Hepatocyte (in vitro differentiated cells): ENCODE data around the gene MCF2L. TPM values are rescaled to one million over a fixed set of nuclear protein-coding genes. Genes with fewer than 3 reads are reported as not detected.

Source experiments
- DNase-seq: peaks from one replicate; pipeline ENCODE4 v3.0.0-alpha.2; 2016; ENCODE audit warnings: low spot score
- H2AFZ ChIP-seq: fragments of 200-600 bp; sonication (generic); 2 replicates; pipeline ENCODE4 v1.6.0; 2016; ENCODE audit warnings: antibody characterized with exemption, mild to moderate bottlenecking
- H3K27ac ChIP-seq: fragments of 200-600 bp; sonication (generic); 2 replicates; pipeline ENCODE4 v1.5.1; 2016; ENCODE audit warnings: mild to moderate bottlenecking
- H3K27me3 ChIP-seq: fragments of 200-600 bp; sonication (generic); 2 replicates; pipeline ENCODE4 v1.6.1; 2016
- H3K36me3 ChIP-seq: fragments of 200-600 bp; sonication (generic); replicated peaks from 2 replicates; pipeline ENCODE4 v1.5.1; 2016; ENCODE audit warnings: low read depth; ENCODE audit not compliant: insufficient read depth
- H3K4me1 ChIP-seq: fragments of 200-600 bp; sonication (generic); 2 replicates; pipeline ENCODE4 v1.5.1; 2016; ENCODE audit warnings: mild to moderate bottlenecking, moderate library complexity; ENCODE audit not compliant: insufficient read depth
- H3K4me2 ChIP-seq: fragments of 200-600 bp; sonication (generic); 2 replicates; pipeline ENCODE4 v1.6.0; 2016
- H3K4me3 ChIP-seq: fragments of 200-600 bp; sonication (generic); 2 replicates; pipeline ENCODE4 v1.5.1; 2016; ENCODE audit warnings: mild to moderate bottlenecking
- H3K79me2 ChIP-seq: fragments of 200-600 bp; sonication (generic); 2 replicates; pipeline ENCODE4 v1.6.0; 2017; ENCODE audit warnings: mild to moderate bottlenecking
- H3K9me2 ChIP-seq: fragments of 200-600 bp; sonication (generic); replicated peaks from 2 replicates; pipeline ENCODE4 v1.6.0; 2017; ENCODE audit warnings: mild to moderate bottlenecking; ENCODE audit not compliant: insufficient read depth
- H3K9me3 ChIP-seq: fragments of 200-600 bp; sonication (generic); 2 replicates; pipeline ENCODE4 v1.5.1; 2016; ENCODE audit warnings: low read depth, mild to moderate bottlenecking
- H4K20me1 ChIP-seq: fragments of 200-600 bp; sonication (generic); 2 replicates; pipeline ENCODE4 v1.6.0; 2016; ENCODE audit warnings: mild to moderate bottlenecking; ENCODE audit not compliant: insufficient read depth, poor library complexity, severe bottlenecking
- CTCF ChIP-seq: fragments of 200-600 bp; sonication (generic); IDR thresholded peaks from 2 replicates; pipeline ENCODE4 v1.5.1; 2016; ENCODE audit warnings: antibody characterized with exemption, mild to moderate bottlenecking; ENCODE audit not compliant: poor library complexity
- EZH2 ChIP-seq: fragments of 200-600 bp; sonication (generic); IDR thresholded peaks from 2 replicates; pipeline ENCODE4 v1.6.1; 2016; ENCODE audit warnings: antibody characterized with exemption, mild to moderate bottlenecking, borderline replicate concordance
- EZH2phosphoT487 ChIP-seq: fragments of 200-600 bp; sonication (generic); IDR thresholded peaks from one replicate; pipeline ENCODE4 v1.6.1; 2018; ENCODE audit warnings: antibody characterized with exemption, mild to moderate bottlenecking, low read depth, moderate library complexity; ENCODE audit not compliant: unreplicated experiment, severe bottlenecking
- WGBS: methylation state at CpG from one replicate; pipeline ENCODE4 v1.1.6; 2016; ENCODE audit warnings: low lambda C conversion rate; ENCODE audit errors: missing lambda C conversion rate; 5-methylcytosine and 5-hydroxymethylcytosine counted together
- polyA plus RNA-seq: library from polyadenylated mRNA; unstranded; fragments of >200 nt; fragmentation: Nextera tagmentation; extraction: Ambion mirVana; gene quantifications from 2 replicates; pipeline ENCODE4 v1.2.1, GENCODE V29; 2016
- total RNA-seq: library from RNA; depleted of rRNA; stranded (reverse); fragments of >200 nt; gene quantifications from 2 replicates; pipeline ENCODE4 v1.2.3, GENCODE V29; 2014

MCF2L gene
- total and polyA plus RNA-seq, 2 experiments from 2014 or later, result 11.1 to 22.4 TPM

GRCh38 chr13:113049981-113050380, 81.0 kb downstream of the MCF2L start:
- Histone ChIP-seq H3K27me3 (no peaks in the 10 kb centered on the region), H3K9me3 (no peaks in the 10 kb centered on the region), H3K9me2 (no peaks in the 10 kb centered on the region), H3K4me1 (no peaks in the 10 kb centered on the region), H4K20me1 (no peaks in the 10 kb centered on the region), H3K36me3 (no peaks in the 10 kb centered on the region), H2AFZ (no peak overlapping the region), H3K4me3 (no peak overlapping the region), H3K4me2 (no peak overlapping the region), H3K27ac (no peak overlapping the region), H3K79me2 (no peaks in the 10 kb centered on the region)
- TF ChIP-seq EZH2phosphoT487, result no peak
- no peak for TF ChIP-seq EZH2
- TF ChIP-seq CTCF, result no peak
- no peak for DNase-seq
- WGBS, result 91% methylated on average over 8 of the region's 8 CpGs

GRCh38 chr13:113050734-113051431, 81.9 kb downstream of the MCF2L start:
- Histone ChIP-seq H3K4me2 (no peak overlapping the region), H3K4me3 (no peak overlapping the region), H3K36me3 (no peaks in the 10 kb centered on the region), H4K20me1 (no peaks in the 10 kb centered on the region), H3K9me2 (no peaks in the 10 kb centered on the region), H3K4me1 (no peaks in the 10 kb centered on the region), H3K27ac (no peak overlapping the region), H3K79me2 (no peaks in the 10 kb centered on the region), H3K27me3 (no peaks in the 10 kb centered on the region), H3K9me3 (no peaks in the 10 kb centered on the region), H2AFZ (no peak overlapping the region)
- TF ChIP-seq CTCF (no peak), EZH2 (no peak), EZH2phosphoT487 (no peak)
- 86% methylated on average over 29 of the region's 48 CpGs for WGBS
- DNase-seq, result no peak

- no peaks in the 10 kb centered on the region for H4K20me1 ChIP-seq
- no peak overlapping the region for H3K27ac ChIP-seq
- no peaks in the 10 kb centered on the region for H3K9me2 ChIP-seq
- H3K4me1 ChIP-seq, result no peaks in the 10 kb centered on the region
- H3K4me2 ChIP-seq, result no peak overlapping the region
- DNase-seq, result no peak
- no peak overlapping the region for H2AFZ ChIP-seq
- no peaks in the 10 kb centered on the region for H3K36me3 ChIP-seq
- no peaks in the 10 kb centered on the region for H3K9me3 ChIP-seq
- no peak for TF ChIP-seq EZH2phosphoT487
- H3K79me2 ChIP-seq, result no peaks in the 10 kb centered on the region
- no peaks in the 10 kb centered on the region for H3K27me3 ChIP-seq
- 95% methylated on average over 9 of the region's 14 CpGs for WGBS
- no peak overlapping the region for H3K4me3 ChIP-seq
These were observed 82.6 kb downstream of the MCF2L start for GRCh38 chr13:113051641-113052040.

GRCh38 chr13:113052206-113052605, 83.2 kb downstream of the MCF2L start:
- Histone ChIP-seq H3K4me2 (no peak overlapping the region), H3K36me3 (no peaks in the 10 kb centered on the region), H3K4me3 (no peak overlapping the region), H3K9me2 (no peaks in the 10 kb centered on the region), H4K20me1 (no peaks in the 10 kb centered on the region), H2AFZ (no peak overlapping the region), H3K79me2 (no peaks in the 10 kb centered on the region), H3K9me3 (no peaks in the 10 kb centered on the region), H3K4me1 (no peaks in the 10 kb centered on the region), H3K27me3 (no peaks in the 10 kb centered on the region), H3K27ac (no peak overlapping the region)
- 88% methylated on average over 16 of the region's 16 CpGs for WGBS
- no peak for TF ChIP-seq EZH2phosphoT487
- no peak for TF ChIP-seq EZH2
- no peak for TF ChIP-seq CTCF
- no peak for DNase-seq
